GM12865 (cell line): ENCODE measurements around the gene PBRM1.

Source experiments
- DNase-seq: peaks from one replicate; pipeline ENCODE4 v3.0.0; 2010; ENCODE audit warnings: low read depth
- H3K4me3 ChIP-seq: 2 replicates; pipeline ENCODE4 v1.5.1; 2011; ENCODE audit warnings: mild to moderate bottlenecking, low read depth, low read length, control low read depth
- TF ChIP-seq, protein P1 (sequence below): IDR thresholded peaks from 2 replicates; pipeline ENCODE4 v1.5.1; 2011; ENCODE audit warnings: low read length, control low read depth, low read depth, inconsistent platforms; ENCODE audit not compliant: insufficient read depth; ENCODE audit errors: missing control alignments

Gene PBRM1

DNA sequence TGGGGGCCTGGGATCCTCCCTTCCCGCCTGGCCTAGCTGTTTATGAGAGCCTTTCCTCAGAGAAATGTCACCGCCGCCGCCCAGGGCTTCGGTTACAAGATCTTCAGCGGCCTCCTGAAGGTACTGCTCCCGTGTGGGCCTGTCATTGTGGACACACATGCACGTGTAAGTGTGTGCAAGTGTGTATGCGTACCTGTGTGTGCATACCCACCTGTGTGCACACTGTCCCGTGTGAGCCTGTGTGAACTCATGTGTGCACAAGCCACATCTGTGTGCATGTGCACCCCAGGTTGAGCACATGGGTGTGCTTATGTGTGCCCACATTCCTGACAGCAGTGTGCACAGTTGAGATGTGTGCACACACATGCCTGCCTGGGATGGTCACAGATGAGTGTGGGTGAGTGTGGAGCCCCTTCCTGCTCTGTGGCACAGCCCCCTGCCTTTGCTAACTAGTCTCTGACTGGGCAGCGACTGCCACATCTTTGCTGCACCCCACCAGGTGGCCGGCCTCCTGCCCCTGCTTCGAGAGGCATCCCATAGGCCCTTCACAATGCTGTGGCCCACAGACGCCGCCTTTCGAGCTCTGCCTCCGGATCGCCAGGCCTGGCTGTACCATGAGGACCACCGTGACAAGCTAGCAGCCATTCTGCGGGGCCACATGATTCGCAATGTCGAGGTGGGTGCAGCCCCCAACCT is 166.1 kb downstream of the PBRM1 start:
- TF ChIP-seq, protein P1, sequence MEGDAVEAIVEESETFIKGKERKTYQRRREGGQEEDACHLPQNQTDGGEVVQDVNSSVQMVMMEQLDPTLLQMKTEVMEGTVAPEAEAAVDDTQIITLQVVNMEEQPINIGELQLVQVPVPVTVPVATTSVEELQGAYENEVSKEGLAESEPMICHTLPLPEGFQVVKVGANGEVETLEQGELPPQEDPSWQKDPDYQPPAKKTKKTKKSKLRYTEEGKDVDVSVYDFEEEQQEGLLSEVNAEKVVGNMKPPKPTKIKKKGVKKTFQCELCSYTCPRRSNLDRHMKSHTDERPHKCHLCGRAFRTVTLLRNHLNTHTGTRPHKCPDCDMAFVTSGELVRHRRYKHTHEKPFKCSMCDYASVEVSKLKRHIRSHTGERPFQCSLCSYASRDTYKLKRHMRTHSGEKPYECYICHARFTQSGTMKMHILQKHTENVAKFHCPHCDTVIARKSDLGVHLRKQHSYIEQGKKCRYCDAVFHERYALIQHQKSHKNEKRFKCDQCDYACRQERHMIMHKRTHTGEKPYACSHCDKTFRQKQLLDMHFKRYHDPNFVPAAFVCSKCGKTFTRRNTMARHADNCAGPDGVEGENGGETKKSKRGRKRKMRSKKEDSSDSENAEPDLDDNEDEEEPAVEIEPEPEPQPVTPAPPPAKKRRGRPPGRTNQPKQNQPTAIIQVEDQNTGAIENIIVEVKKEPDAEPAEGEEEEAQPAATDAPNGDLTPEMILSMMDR, result no peak
- H3K4me3 ChIP-seq, result no peak overlapping the region
- DNase-seq, result no peak

DNA sequence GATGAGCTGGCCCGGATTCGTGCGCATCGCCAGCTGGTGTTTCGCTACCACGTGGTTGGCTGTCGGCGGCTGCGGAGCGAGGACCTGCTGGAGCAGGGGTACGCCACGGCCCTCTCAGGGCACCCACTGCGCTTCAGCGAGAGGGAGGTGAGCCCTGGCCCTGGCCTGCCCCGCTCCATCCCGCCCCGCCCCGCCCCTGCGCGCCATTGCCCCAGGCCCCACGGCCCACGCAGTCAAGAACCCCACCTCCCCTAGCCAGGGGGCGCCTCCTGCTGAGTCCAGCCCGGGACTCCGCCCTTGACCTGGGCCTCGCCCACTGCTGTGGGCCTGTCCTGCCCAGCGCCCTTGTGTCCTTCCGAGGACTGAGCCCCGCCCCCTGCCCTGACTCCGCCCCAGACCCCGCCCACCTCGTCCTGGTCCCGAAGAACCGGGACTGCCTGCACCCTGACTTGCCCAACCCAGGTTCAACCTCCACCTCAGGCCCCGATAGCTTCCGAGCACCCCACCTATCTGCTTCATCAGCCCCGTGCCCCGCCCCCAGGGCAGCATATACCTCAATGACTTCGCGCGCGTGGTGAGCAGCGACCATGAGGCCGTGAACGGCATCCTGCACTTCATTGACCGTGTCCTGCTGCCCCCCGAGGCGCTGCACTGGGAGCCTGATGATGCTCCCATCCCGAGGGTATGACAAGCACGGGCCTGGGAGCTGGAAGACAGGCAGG is 166.8 kb downstream of the PBRM1 start:
- H3K4me3 ChIP-seq, result no peak overlapping the region

DNA sequence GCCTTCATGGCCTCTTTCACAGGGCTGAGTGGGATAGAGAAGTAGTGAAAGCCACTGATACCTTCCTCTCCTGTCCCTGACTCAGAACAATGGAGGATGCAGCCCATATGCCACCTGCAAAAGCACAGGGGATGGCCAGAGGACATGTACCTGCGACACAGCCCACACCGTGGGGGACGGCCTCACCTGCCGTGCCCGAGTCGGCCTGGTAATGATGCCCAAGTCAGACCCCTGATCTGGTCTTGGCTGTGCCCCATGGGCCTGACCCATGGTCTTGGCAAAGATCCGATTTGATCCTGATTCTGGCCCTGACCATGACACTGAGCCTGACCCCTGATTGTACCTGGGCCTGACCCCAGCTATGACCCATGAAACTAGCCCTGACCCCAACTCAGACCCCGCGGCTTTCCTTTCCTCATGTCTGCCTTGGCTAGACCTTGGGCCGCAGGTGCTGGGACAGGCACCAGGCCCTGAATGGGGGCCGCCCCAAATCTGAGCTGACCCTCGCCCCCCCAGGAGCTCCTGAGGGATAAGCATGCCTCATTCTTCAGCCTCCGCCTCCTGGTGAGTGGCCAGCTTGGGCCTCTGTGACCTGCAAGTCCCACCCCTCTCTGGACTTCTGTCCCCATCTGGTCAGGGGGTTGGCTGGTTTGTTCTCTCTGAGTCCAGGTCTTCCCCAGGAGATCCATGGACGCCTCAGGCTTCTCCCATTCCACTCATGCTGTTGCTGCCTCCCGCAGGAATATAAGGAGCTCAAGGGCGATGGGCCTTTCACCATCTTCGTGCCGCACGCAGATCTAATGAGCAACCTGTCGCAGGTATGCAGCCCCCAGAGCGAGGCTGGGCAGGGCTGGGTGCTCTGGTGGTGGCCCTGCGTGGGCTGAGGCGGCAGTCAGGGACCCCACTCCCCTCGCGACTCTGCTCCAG is 167.7 kb downstream of the PBRM1 start:
- no peak for DNase-seq
- TF ChIP-seq, protein P1, result no peak
- no peak overlapping the region for H3K4me3 ChIP-seq

More for the DNA sequence above, 166.8 kb downstream of the PBRM1 start:
- TF ChIP-seq, protein P1, result no peak
- no peak for DNase-seq

DNA sequence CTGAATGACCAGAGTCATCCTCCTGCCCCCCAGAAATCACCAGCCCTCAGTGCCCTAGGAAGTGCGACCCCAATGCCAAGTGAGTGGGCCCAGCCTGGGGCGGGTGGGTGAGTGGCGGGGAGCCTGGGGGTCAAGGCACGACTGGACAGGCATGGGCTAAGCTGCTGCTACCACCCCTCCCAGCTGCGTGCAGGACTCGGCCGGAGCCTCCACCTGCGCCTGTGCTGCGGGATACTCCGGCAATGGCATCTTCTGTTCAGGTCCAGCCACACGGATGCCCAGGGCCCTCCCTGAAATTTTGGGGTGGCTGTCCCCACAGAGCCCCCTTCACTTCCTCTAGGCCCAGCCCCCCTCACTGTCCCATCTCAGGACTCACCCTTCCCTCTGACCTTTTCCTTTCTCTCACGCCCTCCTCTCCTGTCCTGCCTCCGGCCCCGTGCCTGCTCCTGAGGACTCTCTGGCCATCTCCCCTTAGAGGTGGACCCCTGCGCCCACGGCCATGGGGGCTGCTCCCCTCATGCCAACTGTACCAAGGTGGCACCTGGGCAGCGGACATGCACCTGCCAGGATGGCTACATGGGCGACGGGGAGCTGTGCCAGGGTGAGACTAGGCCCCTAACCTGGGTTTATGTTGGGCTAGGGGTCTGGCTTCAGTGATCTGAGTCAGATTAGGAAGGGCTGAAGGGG is 169.1 kb downstream of the PBRM1 start:
- TF ChIP-seq, protein P1, result no peak
- H3K4me3 ChIP-seq, result no peak overlapping the region
- DNase-seq, result no peak

DNA sequence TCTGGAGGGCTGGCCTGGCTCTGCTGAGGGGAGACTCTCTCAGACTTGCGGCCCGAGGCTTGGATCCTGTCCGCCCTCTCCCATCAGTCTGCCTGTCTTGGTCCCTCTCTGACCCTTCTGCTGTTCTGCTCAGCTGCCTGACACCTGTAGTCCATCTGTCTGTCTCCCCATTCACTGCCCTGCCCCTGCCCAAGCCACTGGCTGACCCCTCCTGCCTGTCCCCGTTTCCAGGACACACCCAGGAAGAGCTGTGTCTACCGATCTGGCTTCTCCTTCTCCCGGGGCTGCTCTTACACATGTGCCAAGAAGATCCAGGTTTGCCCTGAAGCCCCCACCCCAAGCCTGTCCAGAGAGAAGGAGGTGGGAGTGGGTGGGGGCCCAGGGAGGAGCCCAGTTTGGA is 170.5 kb downstream of the PBRM1 start:
- TF ChIP-seq, protein P1, result no peak
- DNase-seq, result no peak

DNA sequence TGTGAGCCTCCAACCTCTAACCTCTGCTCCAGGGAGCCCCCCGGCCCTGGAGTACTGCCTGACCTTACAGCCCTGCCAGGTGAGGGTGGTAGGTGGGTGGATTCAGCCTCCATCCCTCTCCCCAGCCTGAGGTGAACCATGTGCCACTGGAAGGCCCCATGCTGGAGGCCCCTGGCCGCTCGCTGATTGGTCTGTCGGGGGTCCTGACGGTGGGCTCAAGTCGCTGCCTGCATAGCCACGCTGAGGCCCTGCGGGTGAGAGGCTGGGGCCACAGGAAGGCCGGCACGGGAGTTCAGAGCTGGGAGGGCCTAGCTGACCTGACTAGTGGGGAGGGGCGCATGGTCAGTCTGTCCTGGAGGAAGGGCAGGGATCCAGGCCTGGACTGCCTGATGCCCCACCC is 171.1 kb downstream of the PBRM1 start:
- H3K4me3 ChIP-seq, result no peak overlapping the region
- TF ChIP-seq, protein P1, result no peak
- DNase-seq, result no peak

More for the DNA sequence above, 170.5 kb downstream of the PBRM1 start:
- no peak overlapping the region for H3K4me3 ChIP-seq
